AG04450 (cell line): ENCODE measurements around the gene MPDZ. TPM values are rescaled to one million over a fixed set of nuclear protein-coding genes. Genes with fewer than 3 reads are reported as not detected.

Experiments used
- CTCF ChIA-PET: fragments of 300-600, 350-600 bp; formaldehyde crosslinking; extraction: SDS; loops from one replicate; lab custom pipeline; 2022; ENCODE audit warnings: antibody characterized with exemption, inconsistent platforms; lab: Charles Lee
- POLR2A ChIA-PET: fragments of 350-600 bp; formaldehyde crosslinking; extraction: SDS; loops from one replicate; lab custom pipeline; 2021; ENCODE audit warnings: antibody characterized with exemption, inconsistent platforms; lab: Yijun Ruan, JAX
- DNase-seq: peaks from one replicate; pipeline ENCODE4 v3.0.0-alpha.2; 2011; ENCODE audit warnings: low read depth, low spot score
- H3K27ac ChIP-seq: one replicate; pipeline ENCODE4 v1.5.1; 2012; ENCODE audit warnings: low read depth, low read length, control low read depth
- H3K27me3 ChIP-seq: one replicate; pipeline ENCODE4 v1.6.0; 2012; ENCODE audit warnings: low read length; ENCODE audit not compliant: control insufficient read depth, insufficient read depth
- H3K4me3 ChIP-seq: 2 replicates; pipeline ENCODE4 v1.5.1; 2011; ENCODE audit warnings: mild to moderate bottlenecking, low read depth, low read length, control low read depth
- H3K9me3 ChIP-seq: 2 replicates; pipeline ENCODE4 v1.5.1; 2012; ENCODE audit warnings: low read length; ENCODE audit not compliant: control insufficient read depth, insufficient read depth
- CTCF ChIP-seq: IDR thresholded peaks from 2 replicates; pipeline ENCODE4 v1.5.1; 2011; ENCODE audit warnings: low read depth, low read length, control low read depth, inconsistent platforms
- polyA plus RNA-seq: library from polyadenylated mRNA; depleted of rRNA; stranded (reverse); fragments of >200 nt; gene quantifications from 2 replicates; pipeline ENCODE4 v1.2.3, GENCODE V29; 2011

Gene MPDZ
- polyA plus RNA-seq, 1 experiment, result 31.6 TPM

GRCh38 chr9:13146840-13147239 lies 132.7 kb downstream of the MPDZ start:
- ChIA-PET POLR2A (no interaction called here), CTCF (no interaction called here)

DNA sequence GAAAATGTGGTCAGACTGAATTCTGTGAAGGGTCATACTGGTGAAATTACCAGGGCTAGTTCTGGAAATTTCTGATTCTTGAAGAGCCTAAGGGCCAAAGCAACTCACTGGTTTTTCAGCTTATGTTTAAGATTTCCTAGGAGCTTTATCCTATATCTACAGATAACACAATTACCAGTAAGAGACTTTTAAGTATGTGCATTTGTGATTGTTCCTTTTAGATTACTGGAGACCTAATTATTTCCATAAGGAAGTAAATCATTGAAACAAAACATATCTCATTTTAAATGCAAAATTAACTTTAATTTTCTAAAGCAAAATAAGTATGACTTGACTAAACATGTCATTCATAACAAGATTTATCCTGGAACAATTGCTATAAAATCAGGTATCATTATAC lies 134.2 kb downstream of the MPDZ start:
- CTCF ChIA-PET, result no interaction called here
- no peak overlapping the region for H3K27ac ChIP-seq
- no peak for DNase-seq
- no peak for TF ChIP-seq CTCF
- no peaks in the 10 kb centered on the region for H3K27me3 ChIP-seq
- POLR2A ChIA-PET, result no interaction called here
- H3K4me3 ChIP-seq, result no peak overlapping the region
- H3K9me3 ChIP-seq, result no peaks in the 10 kb centered on the region

More at GRCh38 chr9:13146840-13147239, 132.7 kb downstream of the MPDZ start:
- Histone ChIP-seq H3K9me3 (no peaks in the 10 kb centered on the region), H3K27me3 (no peaks in the 10 kb centered on the region), H3K27ac (no peak overlapping the region), H3K4me3 (no peak overlapping the region)
- no peak for DNase-seq
- no peak for TF ChIP-seq CTCF

DNA sequence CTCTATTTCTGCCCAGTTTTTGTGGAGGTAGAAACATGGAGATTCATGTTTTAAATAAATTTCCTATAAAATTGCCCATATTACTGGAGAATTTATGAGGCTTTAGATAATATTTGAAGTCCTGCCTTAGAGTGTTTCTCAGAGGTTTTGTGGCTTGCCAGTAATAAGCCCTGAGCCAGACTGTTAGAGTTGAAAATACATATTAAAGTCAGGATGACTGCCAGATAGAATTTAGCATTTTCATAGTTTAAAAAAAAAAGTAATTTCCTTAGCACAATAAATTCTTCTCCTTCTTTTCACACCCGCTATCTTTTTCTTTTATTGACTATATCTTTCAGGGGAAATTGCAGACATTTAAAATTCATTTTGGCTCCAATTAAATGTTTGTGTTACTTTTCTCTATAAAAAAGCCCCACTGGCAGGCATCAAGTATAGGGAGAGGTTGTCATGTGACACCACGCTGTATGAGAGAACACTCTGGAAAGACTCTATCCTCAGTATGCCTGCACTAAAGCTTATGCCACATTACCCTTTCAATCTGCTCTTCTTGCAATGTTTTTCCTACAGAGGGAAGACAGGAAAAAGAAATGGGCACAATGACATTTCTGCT lies 135.2 kb downstream of the MPDZ start:
- DNase-seq, result no peak
- TF ChIP-seq CTCF, result no peak
- POLR2A ChIA-PET, result no interaction called here
- Histone ChIP-seq H3K27me3 (no peaks in the 10 kb centered on the region), H3K9me3 (no peaks in the 10 kb centered on the region), H3K4me3 (no peak overlapping the region), H3K27ac (no peak overlapping the region)
- CTCF ChIA-PET, result no interaction called here

DNA sequence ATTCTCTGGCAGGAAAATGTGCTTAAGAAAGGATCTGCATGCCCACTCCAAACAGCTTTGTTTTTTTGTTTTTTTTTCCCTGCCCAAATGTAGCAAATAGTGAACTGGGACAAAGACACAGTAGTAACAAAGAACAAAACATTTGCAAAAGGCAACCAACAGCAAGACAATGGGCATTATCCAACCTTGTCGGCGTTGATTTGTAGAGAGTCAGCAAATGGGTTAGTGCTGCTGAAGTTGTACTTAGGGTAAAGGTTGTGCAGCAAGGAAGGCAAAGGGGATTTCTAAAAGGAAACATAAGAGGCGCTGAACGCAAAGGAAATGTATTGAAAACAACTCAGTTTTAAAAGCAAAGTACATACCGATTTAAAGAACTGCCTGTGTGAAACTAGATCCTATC lies 136.2 kb downstream of the MPDZ start:
- POLR2A ChIA-PET, result no interaction called here
- Histone ChIP-seq H3K27ac (no peak overlapping the region), H3K27me3 (no peaks in the 10 kb centered on the region), H3K9me3 (no peaks in the 10 kb centered on the region), H3K4me3 (no peak overlapping the region)
- no peak for DNase-seq
- no peak for TF ChIP-seq CTCF
- CTCF ChIA-PET, result no interaction called here

GRCh38 chr9:13142776-13143175 lies 136.7 kb downstream of the MPDZ start:
- Histone ChIP-seq H3K4me3 (no peak overlapping the region), H3K27ac (no peak overlapping the region), H3K9me3 (no peaks in the 10 kb centered on the region), H3K27me3 (no peaks in the 10 kb centered on the region)
- TF ChIP-seq CTCF, result no peak
- DNase-seq, result no peak
- ChIA-PET POLR2A (no interaction called here), CTCF (interaction anchor here (0.6 kb wide), 1 partner anchor 21 kb away, joined by 4 read pairs; no protein-coding TSS in a partner anchor)
